HL-60 (cell line): Measurements from ENCODE around the gene ANKS1B.

Source experiments
- DNase-seq, 2 experiments: peaks; one replicate each; pipeline ENCODE4 v3.0.0-alpha.2; 2010 to 2020; ENCODE audit warnings: low read depth in 1 of 2, low spot score in 1 of 2
- H3K27ac ChIP-seq: fragments of 250-450 bp; sonication (Bioruptor Pico); replicated peaks from 2 replicates; pipeline ENCODE4 v1.5.1; 2020; ENCODE audit warnings: mild to moderate bottlenecking, moderate library complexity
- H3K27me3 ChIP-seq: fragments of 250-450 bp; sonication (Bioruptor Pico); 2 replicates; pipeline ENCODE4 v1.5.1; 2021; ENCODE audit warnings: mild to moderate bottlenecking, moderate library complexity; ENCODE audit not compliant: insufficient read depth, poor library complexity, severe bottlenecking
- H3K4me3 ChIP-seq: replicated peaks from 2 replicates; pipeline ENCODE4 v1.5.1; 2011; ENCODE audit warnings: mild to moderate bottlenecking, control low read depth, low read length; ENCODE audit not compliant: insufficient read depth
- CTCF ChIP-seq: IDR thresholded peaks from one replicate; pipeline ENCODE4 v1.5.1; 2011; ENCODE audit warnings: low read length, control low read depth, inconsistent platforms; ENCODE audit not compliant: insufficient read depth
- GABPA ChIP-seq: IDR thresholded peaks from 2 replicates; pipeline ENCODE4 v1.6.1; 2012; ENCODE audit warnings: low read depth
- POLR2AphosphoS5 ChIP-seq: IDR thresholded peaks from 2 replicates; pipeline ENCODE4 v1.6.1; 2012; ENCODE audit warnings: low read depth
- SPI1 ChIP-seq: IDR thresholded peaks from 2 replicates; pipeline ENCODE4 v1.6.1; 2012; ENCODE audit warnings: low read depth, mild to moderate bottlenecking, borderline replicate concordance
- TF ChIP-seq, protein P1 (sequence below): IDR thresholded peaks from 2 replicates; pipeline ENCODE4 v1.6.1; 2012; ENCODE audit warnings: low read depth; ENCODE audit not compliant: insufficient replicate concordance

The ANKS1B gene

GRCh38 chr12:99002156-99002555, 982.6 kb downstream of the ANKS1B start:
- Histone ChIP-seq H3K27me3 (peaks cover 3% of the 10 kb centered on the region), H3K4me3 (no peak overlapping the region), H3K27ac (no peak overlapping the region)
- TF ChIP-seq GABPA (no peak), CTCF (no peak), SPI1 (no peak), POLR2AphosphoS5 (no peak)
- TF ChIP-seq, protein P1, sequence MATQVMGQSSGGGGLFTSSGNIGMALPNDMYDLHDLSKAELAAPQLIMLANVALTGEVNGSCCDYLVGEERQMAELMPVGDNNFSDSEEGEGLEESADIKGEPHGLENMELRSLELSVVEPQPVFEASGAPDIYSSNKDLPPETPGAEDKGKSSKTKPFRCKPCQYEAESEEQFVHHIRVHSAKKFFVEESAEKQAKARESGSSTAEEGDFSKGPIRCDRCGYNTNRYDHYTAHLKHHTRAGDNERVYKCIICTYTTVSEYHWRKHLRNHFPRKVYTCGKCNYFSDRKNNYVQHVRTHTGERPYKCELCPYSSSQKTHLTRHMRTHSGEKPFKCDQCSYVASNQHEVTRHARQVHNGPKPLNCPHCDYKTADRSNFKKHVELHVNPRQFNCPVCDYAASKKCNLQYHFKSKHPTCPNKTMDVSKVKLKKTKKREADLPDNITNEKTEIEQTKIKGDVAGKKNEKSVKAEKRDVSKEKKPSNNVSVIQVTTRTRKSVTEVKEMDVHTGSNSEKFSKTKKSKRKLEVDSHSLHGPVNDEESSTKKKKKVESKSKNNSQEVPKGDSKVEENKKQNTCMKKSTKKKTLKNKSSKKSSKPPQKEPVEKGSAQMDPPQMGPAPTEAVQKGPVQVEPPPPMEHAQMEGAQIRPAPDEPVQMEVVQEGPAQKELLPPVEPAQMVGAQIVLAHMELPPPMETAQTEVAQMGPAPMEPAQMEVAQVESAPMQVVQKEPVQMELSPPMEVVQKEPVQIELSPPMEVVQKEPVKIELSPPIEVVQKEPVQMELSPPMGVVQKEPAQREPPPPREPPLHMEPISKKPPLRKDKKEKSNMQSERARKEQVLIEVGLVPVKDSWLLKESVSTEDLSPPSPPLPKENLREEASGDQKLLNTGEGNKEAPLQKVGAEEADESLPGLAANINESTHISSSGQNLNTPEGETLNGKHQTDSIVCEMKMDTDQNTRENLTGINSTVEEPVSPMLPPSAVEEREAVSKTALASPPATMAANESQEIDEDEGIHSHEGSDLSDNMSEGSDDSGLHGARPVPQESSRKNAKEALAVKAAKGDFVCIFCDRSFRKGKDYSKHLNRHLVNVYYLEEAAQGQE: no peak
- no peak for DNase-seq

DNA sequence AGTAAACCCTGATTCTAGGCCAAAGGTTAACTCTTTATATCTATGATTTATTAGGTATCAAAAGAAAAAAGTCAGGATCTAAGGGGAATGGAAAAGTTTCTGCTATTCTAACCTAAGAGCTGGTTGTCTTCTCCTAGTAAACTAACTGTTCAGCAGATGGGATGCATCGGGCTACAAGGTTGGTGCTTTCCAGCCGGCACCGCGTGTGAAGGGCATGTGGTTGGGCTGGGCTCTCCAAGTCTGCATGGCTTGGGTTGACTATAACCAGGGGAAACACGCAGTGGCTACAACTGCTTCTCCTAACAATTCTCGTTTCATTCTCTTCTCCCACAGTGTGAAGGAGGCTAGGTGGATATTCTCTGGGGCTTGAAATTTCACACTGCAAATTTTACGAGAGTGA, 985.2 kb downstream of the ANKS1B start:
- peaks cover 3% of the 10 kb centered on the region for H3K27me3 ChIP-seq
- H3K4me3 ChIP-seq: no peak overlapping the region
- no peak for TF ChIP-seq SPI1
- DNase-seq: no peak
- no peak overlapping the region for H3K27ac ChIP-seq

- Histone ChIP-seq H3K27ac (no peak overlapping the region), H3K4me3 (no peak overlapping the region), H3K27me3 (peaks cover 3% of the 10 kb centered on the region)
- DNase-seq: no peak
- peak; percentile 42 for TF ChIP-seq CTCF
- no peak for TF ChIP-seq POLR2AphosphoS5
Measured at GRCh38 chr12:98998697-98999299, 985.9 kb downstream of the ANKS1B start.

DNA sequence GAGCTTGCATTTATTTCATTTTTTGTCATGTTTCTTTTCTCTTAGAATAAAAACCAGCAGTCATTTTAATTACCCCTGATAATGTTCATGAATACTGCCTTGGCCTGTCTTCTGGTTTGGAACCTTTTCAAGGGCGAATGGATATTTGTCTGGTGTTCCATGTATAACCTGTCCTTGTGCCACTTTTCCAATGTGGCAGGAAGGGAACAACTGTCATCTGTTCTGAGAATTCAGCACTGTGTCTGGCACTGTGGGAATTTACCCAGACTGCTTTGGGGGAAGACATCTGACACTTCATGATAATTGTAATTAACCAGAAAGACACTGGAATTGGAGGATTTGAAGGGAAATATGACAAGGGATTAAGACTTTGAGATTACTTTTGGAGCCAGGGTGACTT, 986.8 kb downstream of the ANKS1B start:
- no peak for DNase-seq

More for the DNA sequence above, 986.8 kb downstream of the ANKS1B start:
- Histone ChIP-seq H3K27ac (no peak overlapping the region), H3K27me3 (no peaks in the 10 kb centered on the region), H3K4me3 (no peak overlapping the region)
- TF ChIP-seq CTCF: no peak
- no peak for TF ChIP-seq SPI1
- TF ChIP-seq, protein P1: no peak
- no peak for TF ChIP-seq POLR2AphosphoS5
- no peak for TF ChIP-seq GABPA
